ENCODE data around the gene DRG1.
"Not testable (repeated sequence)": the region's sequence is repeated elsewhere in the genome, so short reads cannot be mapped to it uniquely, and the experiment has no call there.

The DRG1 gene

GRCh38 chr22:31378651-31379050 is 20.8 kb upstream of the DRG1 start:
- not testable (repeated sequence) for H3K9ac ChIP-seq (ENCODE audit: low read length); H3K36me3 ChIP-seq (ENCODE audit: control insufficient read depth, insufficient read depth, low read length); H3K27ac ChIP-seq (ENCODE audit: low read depth, low read length); H3K4me1 ChIP-seq (ENCODE audit: control insufficient read depth, insufficient read depth, low read length); H3K4me3 ChIP-seq (ENCODE audit: low read depth, low read length); H3K9me3 ChIP-seq (ENCODE audit: control insufficient read depth, insufficient read depth, low read depth, low read length); H3K27me3 ChIP-seq (ENCODE audit: control insufficient read depth, insufficient read depth, low read length)

GRCh38 chr22:31393893-31394292 is 5.5 kb upstream of the DRG1 start:
- peaks cover 3% of the 10 kb centered on the region for H3K4me1 ChIP-seq (ENCODE audit: control insufficient read depth, insufficient read depth, low read length)
- no peak overlapping the region for H3K27ac ChIP-seq (ENCODE audit: low read depth, low read length)
- H3K9me3 ChIP-seq (ENCODE audit: control insufficient read depth, insufficient read depth, low read depth, low read length) = no peaks in the 10 kb centered on the region
- no peaks in the 10 kb centered on the region for H3K27me3 ChIP-seq (ENCODE audit: control insufficient read depth, insufficient read depth, low read length)
- no peaks in the 10 kb centered on the region for H3K36me3 ChIP-seq (ENCODE audit: control insufficient read depth, insufficient read depth, low read length)
- no peak overlapping the region for H3K4me3 ChIP-seq (ENCODE audit: low read depth, low read length)
- H3K9ac ChIP-seq (ENCODE audit: low read length) = no peak overlapping the region

GRCh38 chr22:31394326-31394725 is 5.1 kb upstream of the DRG1 start:
- Histone ChIP-seq H3K36me3 (ENCODE audit: control insufficient read depth, insufficient read depth, low read length) (no peaks in the 10 kb centered on the region), H3K4me1 (ENCODE audit: control insufficient read depth, insufficient read depth, low read length) (peaks cover 5% of the 10 kb centered on the region), H3K9me3 (ENCODE audit: control insufficient read depth, insufficient read depth, low read depth, low read length) (no peaks in the 10 kb centered on the region), H3K27me3 (ENCODE audit: control insufficient read depth, insufficient read depth, low read length) (no peaks in the 10 kb centered on the region), H3K9ac (ENCODE audit: low read length) (no peak overlapping the region), H3K27ac (ENCODE audit: low read depth, low read length) (no peak overlapping the region), H3K4me3 (ENCODE audit: low read depth, low read length) (no peak overlapping the region)

GRCh38 chr22:31398231-31398630 is 1.2 kb upstream of the DRG1 start:
- H3K36me3 ChIP-seq (ENCODE audit: control insufficient read depth, insufficient read depth, low read length) = peaks cover 23% of the 10 kb centered on the region
- no peak overlapping the region for H3K4me3 ChIP-seq (ENCODE audit: low read depth, low read length)
- no peaks in the 10 kb centered on the region for H3K27me3 ChIP-seq (ENCODE audit: control insufficient read depth, insufficient read depth, low read length)
- no peaks in the 10 kb centered on the region for H3K9me3 ChIP-seq (ENCODE audit: control insufficient read depth, insufficient read depth, low read depth, low read length)
- peaks cover 5% of the 10 kb centered on the region for H3K4me1 ChIP-seq (ENCODE audit: control insufficient read depth, insufficient read depth, low read length)
- no peak overlapping the region for H3K9ac ChIP-seq (ENCODE audit: low read length)
- H3K27ac ChIP-seq (ENCODE audit: low read depth, low read length) = no peak overlapping the region

GRCh38 chr22:31400023-31400397 is 606 bp downstream of the DRG1 start:
- peak overlapping the region; percentile 99 for H3K4me3 ChIP-seq (ENCODE audit: low read depth, low read length)
- H3K36me3 ChIP-seq (ENCODE audit: control insufficient read depth, insufficient read depth, low read length) = peaks cover 38% of the 10 kb centered on the region
- peak overlapping the region; percentile 70 for H3K27ac ChIP-seq (ENCODE audit: low read depth, low read length)
- no peaks in the 10 kb centered on the region for H3K27me3 ChIP-seq (ENCODE audit: control insufficient read depth, insufficient read depth, low read length)
- H3K9ac ChIP-seq (ENCODE audit: low read length) = peak overlapping the region; percentile 100
- no peaks in the 10 kb centered on the region for H3K9me3 ChIP-seq (ENCODE audit: control insufficient read depth, insufficient read depth, low read depth, low read length)
- peaks cover 5% of the 10 kb centered on the region for H3K4me1 ChIP-seq (ENCODE audit: control insufficient read depth, insufficient read depth, low read length)

GRCh38 chr22:31402350-31402749 is 2.9 kb downstream of the DRG1 start:
- not testable (repeated sequence) for H3K9ac ChIP-seq (ENCODE audit: low read length); H3K27me3 ChIP-seq (ENCODE audit: control insufficient read depth, insufficient read depth, low read length); H3K4me3 ChIP-seq (ENCODE audit: low read depth, low read length); H3K27ac ChIP-seq (ENCODE audit: low read depth, low read length); H3K9me3 ChIP-seq (ENCODE audit: control insufficient read depth, insufficient read depth, low read depth, low read length); H3K4me1 ChIP-seq (ENCODE audit: control insufficient read depth, insufficient read depth, low read length)
- peaks cover 58% of the 10 kb centered on the region for H3K36me3 ChIP-seq (ENCODE audit: control insufficient read depth, insufficient read depth, low read length)

- Histone ChIP-seq H3K36me3 (ENCODE audit: control insufficient read depth, insufficient read depth, low read length) (peaks cover 93% of the 10 kb centered on the region), H3K4me1 (ENCODE audit: control insufficient read depth, insufficient read depth, low read length) (no peaks in the 10 kb centered on the region), H3K9me3 (ENCODE audit: control insufficient read depth, insufficient read depth, low read depth, low read length) (no peaks in the 10 kb centered on the region), H3K9ac (ENCODE audit: low read length) (no peak overlapping the region), H3K27me3 (ENCODE audit: control insufficient read depth, insufficient read depth, low read length) (no peaks in the 10 kb centered on the region), H3K4me3 (ENCODE audit: low read depth, low read length) (no peak overlapping the region), H3K27ac (ENCODE audit: low read depth, low read length) (no peak overlapping the region)
Measured at GRCh38 chr22:31425331-31426050, 26.1 kb downstream of the DRG1 start.

- no peaks in the 10 kb centered on the region for H3K4me1 ChIP-seq (ENCODE audit: control insufficient read depth, insufficient read depth, low read length)
- no peak overlapping the region for H3K9ac ChIP-seq (ENCODE audit: low read length)
- H3K36me3 ChIP-seq (ENCODE audit: control insufficient read depth, insufficient read depth, low read length) = peaks cover 89% of the 10 kb centered on the region
- no peak overlapping the region for H3K4me3 ChIP-seq (ENCODE audit: low read depth, low read length)
- H3K9me3 ChIP-seq (ENCODE audit: control insufficient read depth, insufficient read depth, low read depth, low read length) = no peaks in the 10 kb centered on the region
- H3K27me3 ChIP-seq (ENCODE audit: control insufficient read depth, insufficient read depth, low read length) = no peaks in the 10 kb centered on the region
- no peak overlapping the region for H3K27ac ChIP-seq (ENCODE audit: low read depth, low read length)
Measured at GRCh38 chr22:31431950-31432349, 32.5 kb downstream of the DRG1 start.

- Histone ChIP-seq H3K9ac (ENCODE audit: low read length) (no peak overlapping the region), H3K4me3 (ENCODE audit: low read depth, low read length) (no peak overlapping the region), H3K4me1 (ENCODE audit: control insufficient read depth, insufficient read depth, low read length) (no peaks in the 10 kb centered on the region), H3K36me3 (ENCODE audit: control insufficient read depth, insufficient read depth, low read length) (peaks cover 94% of the 10 kb centered on the region), H3K9me3 (ENCODE audit: control insufficient read depth, insufficient read depth, low read depth, low read length) (no peaks in the 10 kb centered on the region), H3K27ac (ENCODE audit: low read depth, low read length) (no peak overlapping the region), H3K27me3 (ENCODE audit: control insufficient read depth, insufficient read depth, low read length) (no peaks in the 10 kb centered on the region)
Measured at GRCh38 chr22:31436132-31436531, 36.7 kb downstream of the DRG1 start.

GRCh38 chr22:31439808-31440207 is 40.4 kb downstream of the DRG1 start:
- H3K4me3 ChIP-seq (ENCODE audit: low read depth, low read length) = no peak overlapping the region
- no peak overlapping the region for H3K27ac ChIP-seq (ENCODE audit: low read depth, low read length)
- H3K4me1 ChIP-seq (ENCODE audit: control insufficient read depth, insufficient read depth, low read length) = no peaks in the 10 kb centered on the region
- no peak overlapping the region for H3K9ac ChIP-seq (ENCODE audit: low read length)
- no peaks in the 10 kb centered on the region for H3K27me3 ChIP-seq (ENCODE audit: control insufficient read depth, insufficient read depth, low read length)
- peaks cover 95% of the 10 kb centered on the region for H3K36me3 ChIP-seq (ENCODE audit: control insufficient read depth, insufficient read depth, low read length)
- no peaks in the 10 kb centered on the region for H3K9me3 ChIP-seq (ENCODE audit: control insufficient read depth, insufficient read depth, low read depth, low read length)

GRCh38 chr22:31440681-31441080 is 41.3 kb downstream of the DRG1 start:
- H3K36me3 ChIP-seq (ENCODE audit: control insufficient read depth, insufficient read depth, low read length) = peaks cover 95% of the 10 kb centered on the region
- H3K9me3 ChIP-seq (ENCODE audit: control insufficient read depth, insufficient read depth, low read depth, low read length) = no peaks in the 10 kb centered on the region
- no peak overlapping the region for H3K27ac ChIP-seq (ENCODE audit: low read depth, low read length)
- H3K9ac ChIP-seq (ENCODE audit: low read length) = no peak overlapping the region
- H3K4me3 ChIP-seq (ENCODE audit: low read depth, low read length) = no peak overlapping the region
- no peaks in the 10 kb centered on the region for H3K4me1 ChIP-seq (ENCODE audit: control insufficient read depth, insufficient read depth, low read length)
- no peaks in the 10 kb centered on the region for H3K27me3 ChIP-seq (ENCODE audit: control insufficient read depth, insufficient read depth, low read length)

GRCh38 chr22:31441652-31442051 is 42.2 kb downstream of the DRG1 start:
- no peaks in the 10 kb centered on the region for H3K9me3 ChIP-seq (ENCODE audit: control insufficient read depth, insufficient read depth, low read depth, low read length)
- H3K36me3 ChIP-seq (ENCODE audit: control insufficient read depth, insufficient read depth, low read length) = peaks cover 92% of the 10 kb centered on the region
- no peaks in the 10 kb centered on the region for H3K27me3 ChIP-seq (ENCODE audit: control insufficient read depth, insufficient read depth, low read length)
- no peaks in the 10 kb centered on the region for H3K4me1 ChIP-seq (ENCODE audit: control insufficient read depth, insufficient read depth, low read length)
- no peak overlapping the region for H3K9ac ChIP-seq (ENCODE audit: low read length)
- H3K27ac ChIP-seq (ENCODE audit: low read depth, low read length) = no peak overlapping the region
- H3K4me3 ChIP-seq (ENCODE audit: low read depth, low read length) = no peak overlapping the region

All from HUES6 (cell line).